Endothelial cell (in vitro differentiated cells): ENCODE data around the gene DENND1B. TPM values are rescaled to one million over a fixed set of nuclear protein-coding genes. Genes with fewer than 3 reads are reported as not detected.

Source experiments
- DNase-seq: peaks from one replicate; pipeline ENCODE4 v3.0.0; 2021; ENCODE audit warnings: low spot score
- H3K27ac Mint-ChIP-seq: one replicate; pipeline ENCODE4 v1.8.0; 2021; ENCODE audit warnings: mixed read lengths, inconsistent platforms; ENCODE audit not compliant: unreplicated experiment
- H3K27me3 Mint-ChIP-seq: one replicate; pipeline ENCODE4 v1.8.0; 2021; ENCODE audit warnings: mild to moderate bottlenecking, moderate library complexity, mixed read lengths, inconsistent platforms; ENCODE audit not compliant: unreplicated experiment
- H3K36me3 Mint-ChIP-seq: one replicate; pipeline ENCODE4 v1.8.0; 2021; ENCODE audit warnings: mild to moderate bottlenecking, low read depth, mixed read lengths, inconsistent platforms; ENCODE audit not compliant: unreplicated experiment
- H3K4me1 Mint-ChIP-seq: one replicate; pipeline ENCODE4 v1.8.0; 2021; ENCODE audit warnings: mild to moderate bottlenecking, mixed read lengths, inconsistent platforms; ENCODE audit not compliant: unreplicated experiment
- H3K4me3 Mint-ChIP-seq: one replicate; pipeline ENCODE4 v1.8.0; 2021; ENCODE audit warnings: mild to moderate bottlenecking, mixed read lengths, inconsistent platforms; ENCODE audit not compliant: unreplicated experiment
- H3K9me3 Mint-ChIP-seq: one replicate; pipeline ENCODE4 v1.8.0; 2021; ENCODE audit warnings: mixed read lengths, inconsistent platforms; ENCODE audit not compliant: unreplicated experiment
- CTCF ChIP-seq: fragments of 200-600 bp; sonication (generic); IDR thresholded peaks from one replicate; pipeline ENCODE4 v1.5.0; 2021; ENCODE audit warnings: antibody characterized with exemption; ENCODE audit not compliant: unreplicated experiment
- total RNA-seq: library from RNA; stranded (reverse); fragmentation: NEBNext Ultra II Directional; extraction: Animal tissue kit (Norgen Biotek cat#: 25700); gene quantifications from one replicate; pipeline ENCODE4 v1.2.1, GENCODE V29; 2021; ENCODE audit not compliant: unreplicated experiment

Gene DENND1B
- total RNA-seq, 1 donor from 2014 or later: 7.5 TPM

- peaks cover 10% of the 10 kb centered on the region for H3K4me1 Mint-ChIP-seq
- H3K9me3 Mint-ChIP-seq: no peaks in the 10 kb centered on the region
- H3K36me3 Mint-ChIP-seq: no peaks in the 10 kb centered on the region
- H3K27me3 Mint-ChIP-seq: no peaks in the 10 kb centered on the region
- no peak for TF ChIP-seq CTCF
- no peak overlapping the region for H3K27ac Mint-ChIP-seq
- no peak overlapping the region for H3K4me3 Mint-ChIP-seq
- DNase-seq: no peak
Observed at GRCh38 chr1:197462539-197462938, 312.7 kb downstream of the DENND1B start.

Other genes starting within 250 kb of the DENND1B start
- gene C1orf53, start 127.2 kb upstream of the DENND1B start, total RNA-seq: 2.4 TPM
- not detected for gene LHX9, start 141.9 kb upstream of the DENND1B start, total RNA-seq